WTC11 (cell line): ENCODE results near the gene FDPS.

ENCODE experiments used
- ATF2 ChIP-seq: sonication (generic); formaldehyde crosslinking; IDR thresholded peaks from 2 replicates; pipeline ENCODE4 v1.8.1; 2022; ENCODE audit warnings: low read depth, missing genetic modification reagents, borderline replicate concordance
- CREB1 ChIP-seq: sonication (generic); formaldehyde crosslinking; IDR thresholded peaks from 2 replicates; pipeline ENCODE4 v1.8.0; 2023; ENCODE audit warnings: mild to moderate bottlenecking, missing genetic modification reagents
- CREM ChIP-seq: sonication (generic); formaldehyde crosslinking; IDR thresholded peaks from 2 replicates; pipeline ENCODE4 v1.8.1; 2022; ENCODE audit warnings: mild to moderate bottlenecking, missing genetic modification reagents, moderate library complexity
- CTCF ChIP-seq: fragments of 200-600 bp; IDR thresholded peaks from 2 replicates; pipeline ENCODE4 v1.8.0; 2022; ENCODE audit warnings: antibody characterized with exemption
- RELA ChIP-seq: sonication (generic); formaldehyde crosslinking; IDR thresholded peaks from 2 replicates; pipeline ENCODE4 v1.8.1; 2022; ENCODE audit warnings: missing genetic modification reagents, mild to moderate bottlenecking, borderline replicate concordance
- RORB ChIP-seq: fragments of 250-450 bp; sonication (Bioruptor Pico); IDR thresholded peaks from 2 replicates; pipeline ENCODE4 v1.9.0; 2021; ENCODE audit warnings: mild to moderate bottlenecking
- ZNF281 ChIP-seq: sonication (generic); formaldehyde crosslinking; IDR thresholded peaks from 2 replicates; pipeline ENCODE4 v1.8.0; 2023; ENCODE audit warnings: mild to moderate bottlenecking, missing genetic modification reagents
- TF ChIP-seq, protein P1 (sequence below): sonication (generic); formaldehyde crosslinking; IDR thresholded peaks from 2 replicates; pipeline ENCODE4 v1.8.1; 2023; ENCODE audit warnings: mild to moderate bottlenecking, moderate library complexity, missing genetic modification reagents
- TF ChIP-seq, protein P2 (sequence below): sonication (generic); formaldehyde crosslinking; IDR thresholded peaks from 2 replicates; pipeline ENCODE4 v1.8.0; 2022; ENCODE audit warnings: mild to moderate bottlenecking, missing genetic modification reagents
- TF ChIP-seq, protein P3 (sequence below): sonication (generic); formaldehyde crosslinking; IDR thresholded peaks from 2 replicates; pipeline ENCODE4 v1.8.1; 2023; ENCODE audit warnings: mild to moderate bottlenecking, missing genetic modification reagents

DNA sequence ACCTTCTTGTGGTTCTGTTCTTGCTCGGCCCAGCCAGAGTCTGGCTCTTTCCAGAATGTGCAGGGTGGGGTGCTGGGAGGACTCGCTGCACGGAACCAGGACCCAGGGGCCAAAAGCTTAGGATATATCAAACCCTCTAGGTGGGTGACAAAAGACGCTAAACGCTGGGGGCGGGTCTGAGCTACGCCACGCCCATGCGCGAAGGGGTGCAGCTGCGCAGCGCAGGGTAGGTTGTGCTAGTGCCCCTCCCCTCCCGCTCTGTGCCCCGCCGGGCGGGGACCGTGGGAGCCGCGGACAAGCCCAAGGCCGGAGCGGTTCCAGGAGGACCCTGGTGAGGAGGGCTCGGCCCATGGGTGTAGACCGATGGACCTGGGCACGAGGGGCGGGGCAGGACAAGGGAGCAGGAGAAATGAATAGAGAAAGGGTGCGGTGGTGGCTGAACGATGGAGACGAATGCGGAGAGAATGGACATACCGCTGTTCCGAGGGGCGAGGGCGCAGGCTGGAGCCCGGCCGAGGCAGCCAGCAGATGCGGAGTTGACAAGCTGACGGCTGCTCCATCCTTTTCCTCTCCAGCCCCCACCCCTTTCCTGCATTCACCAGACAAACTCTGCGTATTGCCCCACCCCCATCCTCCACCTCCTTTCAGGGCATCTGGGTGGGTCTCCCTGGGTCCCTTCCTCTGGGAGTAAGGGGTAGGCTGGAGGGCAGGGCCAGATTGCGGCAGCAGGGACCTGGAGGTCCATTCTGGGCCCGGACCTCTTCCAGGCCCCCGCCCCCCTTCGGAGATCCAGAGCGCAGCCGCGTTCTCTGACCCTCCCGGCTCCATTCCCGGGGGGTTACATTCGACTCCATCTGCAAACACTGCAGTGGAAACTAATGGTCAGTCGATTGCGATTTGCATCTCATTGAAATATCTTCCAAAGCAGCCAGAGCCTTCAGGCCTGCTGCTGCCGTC, 12.3 kb downstream of the FDPS start, which contains the start of gene RUSC1:
- TF ChIP-seq CREB1 (CRISPR knock-in tag) (no peak), CREM (CRISPR knock-in tag) (peak; percentile 60), CTCF (no peak), RORB (CRISPR knock-in tag) (no peak), ATF2 (CRISPR knock-in tag) (no peak), RELA (CRISPR knock-in tag) (no peak), ZNF281 (0 out of 2 replicates have a peak, but pooled peaks have one; percentile 56)
- TF ChIP-seq, protein P1, sequence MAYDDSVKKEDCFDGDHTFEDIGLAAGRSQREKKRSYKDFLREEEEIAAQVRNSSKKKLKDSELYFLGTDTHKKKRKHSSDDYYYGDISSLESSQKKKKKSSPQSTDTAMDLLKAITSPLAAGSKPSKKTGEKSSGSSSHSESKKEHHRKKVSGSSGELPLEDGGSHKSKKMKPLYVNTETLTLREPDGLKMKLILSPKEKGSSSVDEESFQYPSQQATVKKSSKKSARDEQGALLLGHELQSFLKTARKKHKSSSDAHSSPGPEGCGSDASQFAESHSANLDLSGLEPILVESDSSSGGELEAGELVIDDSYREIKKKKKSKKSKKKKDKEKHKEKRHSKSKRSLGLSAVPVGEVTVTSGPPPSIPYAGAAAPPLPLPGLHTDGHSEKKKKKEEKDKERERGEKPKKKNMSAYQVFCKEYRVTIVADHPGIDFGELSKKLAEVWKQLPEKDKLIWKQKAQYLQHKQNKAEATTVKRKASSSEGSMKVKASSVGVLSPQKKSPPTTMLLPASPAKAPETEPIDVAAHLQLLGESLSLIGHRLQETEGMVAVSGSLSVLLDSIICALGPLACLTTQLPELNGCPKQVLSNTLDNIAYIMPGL (CRISPR knock-in tag), result no peak
- TF ChIP-seq, protein P2, sequence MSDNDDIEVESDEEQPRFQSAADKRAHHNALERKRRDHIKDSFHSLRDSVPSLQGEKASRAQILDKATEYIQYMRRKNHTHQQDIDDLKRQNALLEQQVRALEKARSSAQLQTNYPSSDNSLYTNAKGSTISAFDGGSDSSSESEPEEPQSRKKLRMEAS, result peak; percentile 53
- TF ChIP-seq, protein P3, sequence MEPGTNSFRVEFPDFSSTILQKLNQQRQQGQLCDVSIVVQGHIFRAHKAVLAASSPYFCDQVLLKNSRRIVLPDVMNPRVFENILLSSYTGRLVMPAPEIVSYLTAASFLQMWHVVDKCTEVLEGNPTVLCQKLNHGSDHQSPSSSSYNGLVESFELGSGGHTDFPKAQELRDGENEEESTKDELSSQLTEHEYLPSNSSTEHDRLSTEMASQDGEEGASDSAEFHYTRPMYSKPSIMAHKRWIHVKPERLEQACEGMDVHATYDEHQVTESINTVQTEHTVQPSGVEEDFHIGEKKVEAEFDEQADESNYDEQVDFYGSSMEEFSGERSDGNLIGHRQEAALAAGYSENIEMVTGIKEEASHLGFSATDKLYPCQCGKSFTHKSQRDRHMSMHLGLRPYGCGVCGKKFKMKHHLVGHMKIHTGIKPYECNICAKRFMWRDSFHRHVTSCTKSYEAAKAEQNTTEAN (CRISPR knock-in tag), result peak; percentile 58; the same call in 1 of the 2 replicates
